Gastroesophageal sphincter (tissue), 4 donors: ENCODE measurements around the gene SEPTIN2. TPM values are rescaled to one million over a fixed set of nuclear protein-coding genes. Genes with fewer than 3 reads are reported as not detected.
A peak's percentile ranks its signal among the peaks of the same experiment; 100 is the strongest.
"Not testable (repeated sequence)": the region's sequence is repeated elsewhere in the genome, so short reads cannot be mapped to it uniquely, and the experiment has no call there.

ENCODE experiments used
- ATAC-seq: fragments of 150-250 bp; one replicate; pipeline ENCODE4 v1.9.1; 2016; ENCODE audit warnings: mild to moderate bottlenecking, moderate library complexity
- H3K27ac ChIP-seq, 4 donors: fragments of 200-600 bp; sonication (generic) in 3 of 4; 1 replicate in 3 of 4; 2 replicates in 1 of 4; pipeline ENCODE4 v1.5.1; 2016 to 2019
- H3K27me3 ChIP-seq: fragments of 200-600 bp; sonication (generic); one replicate; pipeline ENCODE4 v1.5.1; 2019
- H3K36me3 ChIP-seq, 2 donors: fragments of 200-600 bp; sonication (generic); one replicate each; pipeline ENCODE4 v1.5.1; 2019; ENCODE audit warnings: control low read depth in 1 of 2
- H3K4me1 ChIP-seq, 3 donors: fragments of 200-600 bp; sonication (generic); 1 replicate in 2 of 3; 2 replicates in 1 of 3; pipeline ENCODE4 v1.5.1; 2016 to 2019; ENCODE audit warnings: control low read depth in 2 of 3
- H3K4me3 ChIP-seq, 2 donors: fragments of 200-600 bp; sonication (generic); one replicate each; pipeline ENCODE4 v1.5.1; 2019; ENCODE audit warnings: mild to moderate bottlenecking in 1 of 2, moderate library complexity in 1 of 2
- H3K9me3 ChIP-seq, 3 donors: fragments of 200-600 bp; sonication (generic); one replicate each; pipeline ENCODE4 v1.5.1; 2017 to 2019; ENCODE audit warnings: control low read depth in 2 of 3
- CTCF ChIP-seq, 4 experiments: fragments of 200-600 bp in 2 of 4; fragments of 450-650 bp in 2 of 4; sonication (generic) in 1 of 4; IDR thresholded peaks; one replicate each; pipeline ENCODE4 v1.5.1; 2017 to 2019; ENCODE audit warnings: antibody characterized with exemption in 4 of 4, mild to moderate bottlenecking in 2 of 4, moderate library complexity in 2 of 4
- EP300 ChIP-seq: sonication (generic); formaldehyde crosslinking; IDR thresholded peaks from one replicate; pipeline ENCODE4 v1.6.1; 2017; ENCODE audit warnings: antibody characterized with exemption, mild to moderate bottlenecking
- POLR2A ChIP-seq, 2 donors: fragments of 450-650 bp; IDR thresholded peaks; one replicate each; pipeline ENCODE4 v1.6.1; 2017; ENCODE audit warnings: antibody characterized with exemption in 2 of 2, mild to moderate bottlenecking in 2 of 2, moderate library complexity in 1 of 2
- POLR2AphosphoS5 ChIP-seq: sonication (generic); formaldehyde crosslinking; IDR thresholded peaks from one replicate; pipeline ENCODE4 v1.6.1; 2017; ENCODE audit warnings: antibody characterized with exemption
- WGBS, 2 donors: methylation state at CpG; one replicate each; pipeline ENCODE4 v1.1.5; 2018; ENCODE audit warnings: low coverage in 1 of 2; 5-methylcytosine and 5-hydroxymethylcytosine counted together
- total RNA-seq, 4 donors: library from RNA; depleted of rRNA; stranded (reverse); fragments of >200 nt; gene quantifications; one replicate each; pipeline ENCODE4 v1.1.0, GENCODE V29; 2016

The SEPTIN2 gene
- total RNA-seq, 4 donors from 2014 or later: 317 to 360 (median 330) TPM

- no peak for TF ChIP-seq EP300
- TF ChIP-seq POLR2A (IDR thresholded peaks at IDR 0.05): no peak
- no peak for TF ChIP-seq POLR2AphosphoS5
- no peak for TF ChIP-seq CTCF (IDR thresholded peaks at IDR 0.05)
- H3K4me3 ChIP-seq: no peak overlapping the region
- peaks cover 0 to 27% of the 10 kb centered on the region in 2 donors for H3K36me3 ChIP-seq
- no peaks in the 10 kb centered on the region for H3K4me1 ChIP-seq
- 90 to 92% methylated on average over 5 to 9 of the region's 9 CpGs for WGBS, 2 donors
- no peak overlapping the region for H3K27ac ChIP-seq
- ATAC-seq: no peak
- H3K9me3 ChIP-seq: no peaks in the 10 kb centered on the region
- H3K27me3 ChIP-seq: no peaks in the 10 kb centered on the region
Measured at GRCh38 chr2:241390301-241391206, 74.8 kb downstream of the SEPTIN2 start.

GRCh38 chr2:241391892-241392665 is 76.4 kb downstream of the SEPTIN2 start:
- Histone ChIP-seq H3K9me3 (no peaks in the 10 kb centered on the region), H3K27ac (no peak overlapping the region), H3K27me3 (no peaks in the 10 kb centered on the region), H3K4me3 (no peak overlapping the region), H3K36me3 (peaks cover 0 to 27% of the 10 kb centered on the region in 2 donors), H3K4me1 (no peaks in the 10 kb centered on the region)
- peak in 2 of 4 experiments; percentile 13 to 39 for TF ChIP-seq CTCF (IDR thresholded peaks at IDR 0.05)
- TF ChIP-seq EP300: no peak
- no peak for ATAC-seq
- 73 to 76% methylated on average over 4 of the region's 6 CpGs for WGBS, 2 donors

- not testable (repeated sequence) for ATAC-seq, H3K27ac ChIP-seq, H3K4me1 ChIP-seq, H3K4me3 ChIP-seq, H3K27me3 ChIP-seq, H3K9me3 ChIP-seq
- H3K36me3 ChIP-seq: peaks cover 0 to 27% of the 10 kb centered on the region in 2 donors
- 100% methylated on average over 3 to 4 of the region's 4 CpGs for WGBS, 2 donors
Measured at GRCh38 chr2:241392753-241393152, 77.0 kb downstream of the SEPTIN2 start.

GRCh38 chr2:241393524-241394196 is 77.9 kb downstream of the SEPTIN2 start:
- TF ChIP-seq POLR2AphosphoS5: no peak
- TF ChIP-seq CTCF (IDR thresholded peaks at IDR 0.05): no peak
- no peak for TF ChIP-seq EP300
- no peak for TF ChIP-seq POLR2A (IDR thresholded peaks at IDR 0.05)
- H3K27ac ChIP-seq: no peak overlapping the region
- WGBS, 2 donors: 73 to 90% methylated on average over 2 to 3 of the region's 3 CpGs

GRCh38 chr2:241396809-241397208 is 81.1 kb downstream of the SEPTIN2 start:
- peaks cover 0 to 18% of the 10 kb centered on the region in 2 donors for H3K36me3 ChIP-seq
- 92 to 100% methylated on average over 1 to 6 of the region's 6 CpGs for WGBS, 2 donors
- H3K27ac ChIP-seq, ATAC-seq, H3K4me1 ChIP-seq, H3K4me3 ChIP-seq, H3K27me3 ChIP-seq, H3K9me3 ChIP-seq: not testable (repeated sequence)

More at GRCh38 chr2:241393524-241394196, 77.9 kb downstream of the SEPTIN2 start:
- H3K27me3 ChIP-seq: no peaks in the 10 kb centered on the region
- no peak overlapping the region for H3K4me3 ChIP-seq
- no peaks in the 10 kb centered on the region for H3K9me3 ChIP-seq
- peaks cover 0 to 27% of the 10 kb centered on the region in 2 donors for H3K36me3 ChIP-seq
- ATAC-seq: no peak
- H3K4me1 ChIP-seq: no peaks in the 10 kb centered on the region
